NCI-H2227 (cell line): Measurements from ENCODE around the gene CCNI.
"Not testable (repeated sequence)": the region's sequence is repeated elsewhere in the genome, so short reads cannot be mapped to it uniquely, and the experiment has no call there.

Experiments used
- DNase-seq: peaks from one replicate; lab custom pipeline; 2025; ENCODE audit not compliant: unreplicated experiment; lab: John Stamatoyannopoulos, UW

The CCNI gene

GRCh38 chr4:77082886-77083608 is 7.3 kb upstream of the CCNI start:
- DNase-seq: no peak

- not testable (repeated sequence) for DNase-seq
Measured at GRCh38 chr4:77080806-77081205, 5.0 kb upstream of the CCNI start.

GRCh38 chr4:77079281-77079680 is 3.5 kb upstream of the CCNI start:
- DNase-seq: no peak

- no peak for DNase-seq
Measured at GRCh38 chr4:77078401-77078800, 2.6 kb upstream of the CCNI start.

GRCh38 chr4:77076889-77077635 is 1.3 kb upstream of the CCNI start:
- DNase-seq: no peak

GRCh38 chr4:77074981-77075855 is 571 bp downstream of the CCNI start:
- peak; percentile 51 for DNase-seq

- DNase-seq: no peak
Measured at GRCh38 chr4:77074381-77074831, 1.4 kb downstream of the CCNI start.

- DNase-seq: no peak
Measured at GRCh38 chr4:77073981-77074380, 1.8 kb downstream of the CCNI start.

GRCh38 chr4:77073106-77073809 is 2.5 kb downstream of the CCNI start:
- DNase-seq: no peak

GRCh38 chr4:77072195-77072753 is 3.5 kb downstream of the CCNI start:
- DNase-seq: no peak

GRCh38 chr4:77069514-77069913 is 6.3 kb downstream of the CCNI start:
- DNase-seq: not testable (repeated sequence)

- no peak for DNase-seq
Measured at GRCh38 chr4:77065382-77065781, 10.4 kb downstream of the CCNI start.

GRCh38 chr4:77062856-77063255 is 12.9 kb downstream of the CCNI start:
- DNase-seq: no peak

GRCh38 chr4:77052352-77052751 is 23.4 kb downstream of the CCNI start:
- peak; percentile 55 for DNase-seq

GRCh38 chr4:77050962-77051361 is 24.8 kb downstream of the CCNI start:
- DNase-seq: no peak

- DNase-seq: no peak
Measured at GRCh38 chr4:77047037-77047436, 28.8 kb downstream of the CCNI start.

- no peak for DNase-seq
Measured at GRCh38 chr4:77045490-77045889, 30.3 kb downstream of the CCNI start.

GRCh38 chr4:77044461-77045150 is 31.2 kb downstream of the CCNI start:
- peak; percentile 46 for DNase-seq

GRCh38 chr4:77043507-77044136 is 32.2 kb downstream of the CCNI start:
- no peak for DNase-seq
